ENCODE results near the gene SPATA24.
"Not testable (repeated sequence)": the region's sequence is repeated elsewhere in the genome, so short reads cannot be mapped to it uniquely, and the experiment has no call there.

The SPATA24 gene

GRCh38 chr5:139383275-139383992, 20.5 kb downstream of the SPATA24 start, which contains the start of gene SLC23A1:
TSS of gene SLC23A1 (minus strand) at chr5:139383297. CDS start at chr5:139383253, 44 bp downstream.
- no peak for DNase-seq (ENCODE audit: low read depth in 2 of 2)

DNA sequence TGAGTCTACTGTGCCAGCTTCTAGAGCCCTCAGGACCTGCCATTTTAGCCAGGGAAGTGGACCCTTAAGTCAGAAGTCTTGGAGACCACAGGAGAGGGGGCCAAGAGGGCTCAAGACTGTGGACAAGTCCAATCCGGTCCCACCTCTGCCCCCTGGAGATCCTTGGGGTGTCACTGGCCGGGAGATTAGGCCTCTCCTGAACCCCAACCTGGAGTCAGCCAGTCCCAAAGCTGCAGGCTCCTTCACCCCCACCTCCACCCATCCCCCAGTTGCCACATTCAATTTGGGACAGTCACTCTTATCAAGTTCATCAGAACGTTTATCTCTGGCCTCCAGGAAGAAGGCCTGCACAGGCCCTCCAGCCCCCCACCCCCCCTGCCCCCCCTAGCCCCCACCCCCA, 21.1 kb downstream of the SPATA24 start:
- no peak for DNase-seq (ENCODE audit: low read depth in 2 of 2)

- no peak for DNase-seq (ENCODE audit: low read depth in 2 of 2)
Observed at GRCh38 chr5:139381837-139382761, 21.8 kb downstream of the SPATA24 start.

- no peak for DNase-seq (ENCODE audit: low read depth in 2 of 2)
Observed at GRCh38 chr5:139379626-139380449, 24.1 kb downstream of the SPATA24 start.

DNA sequence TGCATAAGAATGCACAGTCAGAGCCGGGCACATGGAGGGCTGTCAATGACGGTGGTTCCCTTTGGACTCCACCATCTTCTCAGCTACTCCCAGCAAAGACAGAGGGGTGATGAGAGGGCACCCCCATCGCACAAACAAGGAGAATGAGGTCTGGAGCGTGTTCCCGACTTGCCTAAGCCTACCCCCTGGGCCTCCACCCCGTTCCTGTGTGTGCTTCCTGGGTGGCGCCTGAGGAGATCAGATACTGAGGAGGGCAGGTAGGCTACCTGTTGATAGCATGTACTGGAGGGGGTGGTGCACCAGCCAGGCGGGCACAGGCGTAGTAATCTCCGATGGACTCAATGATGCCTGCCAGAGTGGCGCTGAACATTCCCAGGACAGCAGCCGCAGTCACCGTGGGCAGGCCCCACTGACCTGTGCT, 24.9 kb downstream of the SPATA24 start:
- DNase-seq (ENCODE audit: low read depth in 2 of 2), result no peak

- no peak for DNase-seq (ENCODE audit: low read depth in 2 of 2)
Observed at GRCh38 chr5:139378101-139378825, 25.6 kb downstream of the SPATA24 start.

- DNase-seq (ENCODE audit: low read depth in 2 of 2), result no peak
Observed at GRCh38 chr5:139377226-139377625, 26.7 kb downstream of the SPATA24 start.

GRCh38 chr5:139376364-139376763, 27.5 kb downstream of the SPATA24 start:
- DNase-seq (ENCODE audit: low read depth in 2 of 2), result no peak

GRCh38 chr5:139374909-139375308, 29.0 kb downstream of the SPATA24 start:
- DNase-seq (ENCODE audit: low read depth in 2 of 2), result no peak

DNA sequence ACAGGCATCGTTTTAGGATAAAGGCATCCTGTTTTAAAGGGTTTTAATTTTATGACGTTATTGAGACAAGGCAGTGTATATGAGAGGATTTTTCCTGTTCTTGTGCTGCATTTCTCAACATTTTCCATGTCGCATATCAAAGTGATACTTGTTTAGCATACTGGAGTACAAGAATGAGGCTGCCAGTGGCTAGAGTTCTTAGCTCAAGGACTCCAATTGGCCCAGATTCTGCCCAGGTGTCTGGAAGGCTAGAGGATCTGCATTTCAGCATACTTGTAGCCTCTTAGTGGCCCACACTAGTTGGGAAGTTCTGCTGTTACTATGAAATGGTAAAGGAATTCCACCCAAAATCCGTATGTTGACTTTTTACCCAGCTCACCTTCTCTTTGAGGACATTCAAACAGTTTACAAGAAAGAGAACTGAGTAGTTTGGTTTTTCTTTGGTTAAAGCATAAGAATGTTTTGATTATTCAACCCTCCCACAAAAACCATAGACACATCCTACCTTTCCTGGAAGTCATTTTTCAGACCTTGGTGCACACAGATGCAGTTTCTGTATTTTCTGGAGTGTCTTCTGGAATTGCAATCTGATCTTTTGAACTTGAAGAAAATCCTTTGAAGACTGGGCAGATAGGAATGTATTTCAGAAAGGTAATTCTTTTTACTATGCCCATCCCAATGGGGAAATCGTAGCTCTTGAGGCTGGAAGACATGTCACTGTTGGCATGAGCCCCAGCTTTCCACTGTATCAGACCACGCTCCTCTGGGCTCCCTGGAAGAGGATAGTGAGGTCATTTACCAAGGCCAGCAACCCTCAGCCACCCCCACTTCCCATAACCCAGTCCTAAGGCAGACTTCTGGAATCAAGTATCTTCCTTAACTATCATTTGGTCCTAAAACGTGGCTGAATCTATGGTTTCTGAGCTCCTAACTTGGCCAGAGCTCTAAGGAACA, 32.1 kb downstream of the SPATA24 start:
- no peak for DNase-seq (ENCODE audit: low read depth in 2 of 2)

- no peak for DNase-seq (ENCODE audit: low read depth in 2 of 2)
Observed at GRCh38 chr5:139369181-139369580, 34.7 kb downstream of the SPATA24 start.

GRCh38 chr5:139368613-139369012, 35.3 kb downstream of the SPATA24 start:
- DNase-seq (ENCODE audit: low read depth in 2 of 2), result no peak

DNA sequence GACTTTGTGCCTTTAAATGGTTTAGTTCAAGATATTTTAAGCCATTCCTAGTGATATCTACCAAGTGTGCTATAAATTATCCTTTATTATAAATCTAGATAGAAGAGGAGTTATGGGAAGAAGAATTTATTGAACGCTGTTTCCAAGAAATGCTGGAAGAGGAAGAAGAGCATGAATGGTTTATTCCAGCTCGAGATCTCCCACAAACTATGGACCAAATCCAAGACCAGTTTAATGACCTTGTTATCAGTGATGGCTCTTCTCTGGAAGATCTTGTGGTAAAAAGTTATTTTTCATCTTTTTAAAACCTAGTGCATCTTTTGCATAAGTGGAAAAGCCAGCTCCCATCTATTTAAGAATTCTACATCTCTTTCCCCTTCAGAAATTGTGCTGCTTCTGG, 39.4 kb downstream of the SPATA24 start:
- DNase-seq (ENCODE audit: low read depth in 2 of 2), result no peak

DNA sequence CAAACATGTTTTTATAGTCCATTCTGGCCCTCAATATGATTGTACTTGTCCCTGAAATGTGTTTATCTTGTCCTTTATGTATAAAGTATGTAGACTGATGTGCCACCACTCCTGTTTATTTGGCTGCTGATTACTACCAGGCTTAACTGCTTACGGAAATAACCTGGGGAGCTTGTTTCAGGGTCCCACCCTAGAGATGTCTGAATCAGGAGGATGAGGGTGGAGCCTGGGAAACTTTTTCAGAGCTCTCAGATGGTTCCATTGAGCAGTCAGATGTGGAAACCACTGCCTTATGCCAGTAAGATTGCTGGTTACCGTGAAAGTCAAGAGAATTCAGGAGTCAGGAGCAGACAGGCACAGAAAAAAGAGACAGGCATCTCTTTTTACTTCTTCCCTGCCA, 40.0 kb downstream of the SPATA24 start:
- DNase-seq (ENCODE audit: low read depth in 2 of 2), result no peak

- no peak for DNase-seq (ENCODE audit: low read depth in 2 of 2)
Observed at GRCh38 chr5:139361835-139362429, 42.0 kb downstream of the SPATA24 start.

DNA sequence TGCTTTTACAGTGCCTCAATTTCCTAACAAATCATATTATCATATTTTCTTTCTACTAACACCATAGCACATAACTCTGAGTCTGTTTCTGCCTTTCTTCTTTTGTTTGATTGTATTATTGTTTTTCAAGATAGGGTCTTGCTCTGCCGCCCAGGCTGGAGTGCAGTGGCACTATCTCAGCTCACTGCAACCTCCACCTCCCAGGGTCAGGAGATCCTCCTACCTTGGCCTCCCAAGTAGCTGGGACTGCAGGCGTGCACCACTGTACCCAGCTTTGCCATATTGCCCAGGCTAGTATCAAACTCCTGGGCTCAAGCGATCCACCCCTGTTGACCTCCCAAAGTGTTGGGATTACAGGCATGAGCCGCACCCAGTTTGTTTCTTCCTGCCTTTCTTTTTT, 43.5 kb downstream of the SPATA24 start:
- DNase-seq (ENCODE audit: low read depth in 2 of 2), result no peak

GRCh38 chr5:139358064-139358463, 45.8 kb downstream of the SPATA24 start:
- DNase-seq (ENCODE audit: low read depth in 2 of 2), result no peak

DNA sequence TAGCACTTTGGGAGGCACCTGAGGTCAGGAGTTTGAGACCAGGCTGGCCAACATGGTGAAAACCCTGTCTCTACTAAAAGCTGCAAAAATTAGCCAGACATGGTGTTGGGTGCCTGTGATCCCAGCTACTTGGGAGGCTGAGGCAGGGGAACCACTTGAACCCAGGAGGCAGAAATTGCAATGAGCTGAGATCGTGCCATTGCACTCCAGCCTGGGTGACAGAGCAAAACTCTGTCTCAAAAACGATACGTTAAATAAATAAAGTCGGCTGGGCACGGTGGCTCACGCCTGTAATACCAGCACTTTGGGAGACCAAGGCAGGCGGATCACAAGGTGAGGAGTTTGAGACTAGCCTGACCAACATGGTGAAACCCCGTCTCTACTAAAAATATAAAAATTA, 48.0 kb downstream of the SPATA24 start:
- DNase-seq (ENCODE audit: low read depth in 2 of 2), result not testable (repeated sequence)

DNA sequence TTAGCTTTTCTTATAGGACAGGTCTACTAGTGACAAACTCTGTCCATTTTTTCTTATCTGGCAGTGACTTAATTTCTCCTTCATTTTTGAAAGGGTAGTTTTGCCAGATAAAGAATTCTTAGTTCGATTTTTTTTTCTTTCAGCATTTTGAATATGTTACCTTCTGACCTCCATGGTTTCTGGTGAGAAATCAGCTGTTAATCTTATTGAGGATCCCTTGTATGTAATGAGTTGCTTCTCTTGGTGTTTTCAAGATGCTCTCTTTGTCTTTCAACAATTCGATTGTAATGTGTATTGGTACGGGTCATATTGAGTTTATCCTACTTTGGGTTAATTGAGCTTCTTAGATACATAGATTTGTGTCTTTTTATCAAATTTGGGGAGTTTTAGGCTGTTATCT, 49.7 kb downstream of the SPATA24 start:
- no peak for DNase-seq (ENCODE audit: low read depth in 2 of 2)

GRCh38 chr5:139347863-139348262, 56.0 kb downstream of the SPATA24 start:
- DNase-seq (ENCODE audit: low read depth in 2 of 2), result not testable (repeated sequence)

Data from stimulated activated CD4-positive, alpha-beta T cell treated with anti-CD3 and anti-CD28 coated beads, Interleukin-15, amount 100 ng/mL, for 48 hours (primary cell).